GM19328 (cell line): Measurements from ENCODE around the gene CHRD.

ENCODE experiments used
- ATAC-seq: cut with Tn5 transposase; IDR thresholded peaks from one replicate; pipeline ENCODE4 v1.9.1; 2021; ENCODE audit warnings: mild to moderate bottlenecking, moderate library complexity; ENCODE audit not compliant: unreplicated experiment

CHRD gene

DNA sequence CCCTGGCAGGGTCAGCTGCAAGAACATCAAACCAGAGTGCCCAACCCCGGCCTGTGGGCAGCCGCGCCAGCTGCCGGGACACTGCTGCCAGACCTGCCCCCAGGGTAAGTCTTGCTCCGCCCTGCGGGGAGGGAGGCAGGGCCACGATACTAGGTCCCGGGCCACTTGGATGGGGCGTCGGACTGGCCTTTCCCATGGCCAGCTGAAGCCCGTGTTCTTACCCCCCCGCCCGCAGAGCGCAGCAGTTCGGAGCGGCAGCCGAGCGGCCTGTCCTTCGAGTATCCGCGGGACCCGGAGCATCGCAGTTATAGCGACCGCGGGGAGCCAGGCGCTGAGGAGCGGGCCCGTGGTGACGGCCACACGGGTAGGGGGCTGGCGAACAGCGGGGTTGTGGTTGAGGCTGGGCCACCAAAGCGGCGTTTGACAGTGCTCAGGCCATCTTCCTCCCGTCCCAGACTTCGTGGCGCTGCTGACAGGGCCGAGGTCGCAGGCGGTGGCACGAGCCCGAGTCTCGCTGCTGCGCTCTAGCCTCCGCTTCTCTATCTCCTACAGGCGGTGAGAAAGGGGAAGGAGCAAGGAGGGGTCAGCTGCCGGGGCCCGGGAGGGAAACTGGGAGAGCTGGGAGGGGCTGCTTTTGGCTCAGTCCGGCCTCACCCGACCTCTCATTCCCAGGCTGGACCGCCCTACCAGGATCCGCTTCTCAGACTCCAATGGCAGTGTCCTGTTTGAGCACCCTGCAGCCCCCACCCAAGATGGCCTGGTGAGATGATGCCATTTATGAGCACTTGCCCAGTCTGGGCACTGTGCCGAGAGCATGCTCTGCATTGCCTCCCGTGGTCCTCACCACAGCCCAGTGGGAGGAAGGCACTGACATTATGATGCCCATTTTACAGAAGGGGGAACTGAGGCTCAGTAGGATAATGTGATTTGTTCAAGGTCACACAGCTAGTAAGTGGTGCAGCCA is 1.7 kb downstream of the CHRD start:
- no peak for ATAC-seq

DNA sequence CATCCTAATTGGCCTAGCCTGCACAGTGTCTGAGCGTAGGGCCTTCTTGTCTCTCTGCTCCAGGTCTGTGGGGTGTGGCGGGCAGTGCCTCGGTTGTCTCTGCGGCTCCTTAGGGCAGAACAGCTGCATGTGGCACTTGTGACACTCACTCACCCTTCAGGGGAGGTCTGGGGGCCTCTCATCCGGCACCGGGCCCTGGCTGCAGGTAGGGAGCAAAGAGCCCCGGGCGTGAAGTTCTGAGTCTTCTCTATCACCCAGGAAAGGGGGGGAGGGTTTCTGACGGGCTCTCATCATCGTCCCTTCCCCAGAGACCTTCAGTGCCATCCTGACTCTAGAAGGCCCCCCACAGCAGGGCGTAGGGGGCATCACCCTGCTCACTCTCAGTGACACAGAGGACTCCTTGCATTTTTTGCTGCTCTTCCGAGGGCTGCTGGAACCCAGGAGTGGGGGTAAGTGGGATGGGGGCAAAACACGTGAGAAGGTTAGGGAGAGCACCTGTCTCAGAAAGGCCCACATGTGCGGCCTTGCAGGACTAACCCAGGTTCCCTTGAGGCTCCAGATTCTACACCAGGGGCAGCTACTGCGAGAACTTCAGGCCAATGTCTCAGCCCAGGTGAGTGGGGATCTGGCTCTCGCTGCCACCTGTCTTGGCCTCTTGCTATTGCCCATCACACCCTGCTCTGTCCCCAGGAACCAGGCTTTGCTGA is 2.6 kb downstream of the CHRD start:
- no peak for ATAC-seq

DNA sequence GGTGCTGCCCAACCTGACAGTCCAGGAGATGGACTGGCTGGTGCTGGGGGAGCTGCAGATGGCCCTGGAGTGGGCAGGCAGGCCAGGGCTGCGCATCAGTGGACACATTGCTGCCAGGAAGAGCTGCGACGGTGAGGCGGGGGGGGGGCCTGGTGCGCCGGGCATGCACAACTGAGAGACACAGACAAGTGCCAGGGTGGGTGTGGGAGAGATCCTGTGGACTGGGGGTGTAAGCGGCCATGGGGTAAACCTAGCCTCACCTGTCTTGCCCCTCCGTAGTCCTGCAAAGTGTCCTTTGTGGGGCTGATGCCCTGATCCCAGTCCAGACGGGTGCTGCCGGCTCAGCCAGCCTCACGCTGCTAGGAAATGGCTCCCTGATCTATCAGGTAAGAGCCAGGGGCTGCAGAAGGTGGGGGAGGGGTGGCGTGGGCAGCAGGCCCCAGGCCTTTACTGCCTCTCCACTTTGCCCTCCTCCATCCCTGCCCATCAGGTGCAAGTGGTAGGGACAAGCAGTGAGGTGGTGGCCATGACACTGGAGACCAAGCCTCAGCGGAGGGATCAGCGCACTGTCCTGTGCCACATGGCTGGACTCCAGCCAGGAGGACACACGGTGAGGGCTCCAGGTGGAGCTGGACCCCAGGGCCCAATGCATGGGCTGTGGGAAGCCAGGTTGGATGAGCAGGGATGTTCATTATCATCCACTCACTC is 3.3 kb downstream of the CHRD start:
- ATAC-seq = no peak

DNA sequence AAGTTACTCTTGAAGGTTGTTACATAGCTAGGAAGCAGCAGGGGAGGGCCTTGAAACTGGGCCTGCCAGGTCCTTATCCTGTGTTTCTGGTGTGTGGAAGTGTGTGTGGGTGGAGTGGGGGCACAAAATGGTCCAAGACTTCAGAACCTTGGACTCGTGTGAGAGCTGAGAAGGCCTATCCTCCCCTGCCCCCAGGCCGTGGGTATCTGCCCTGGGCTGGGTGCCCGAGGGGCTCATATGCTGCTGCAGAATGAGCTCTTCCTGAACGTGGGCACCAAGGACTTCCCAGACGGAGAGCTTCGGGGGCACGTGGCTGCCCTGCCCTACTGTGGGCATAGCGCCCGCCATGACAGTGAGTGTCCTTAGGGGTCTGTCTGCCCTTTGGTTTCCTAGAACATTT is 4.5 kb downstream of the CHRD start:
- no peak for ATAC-seq

DNA sequence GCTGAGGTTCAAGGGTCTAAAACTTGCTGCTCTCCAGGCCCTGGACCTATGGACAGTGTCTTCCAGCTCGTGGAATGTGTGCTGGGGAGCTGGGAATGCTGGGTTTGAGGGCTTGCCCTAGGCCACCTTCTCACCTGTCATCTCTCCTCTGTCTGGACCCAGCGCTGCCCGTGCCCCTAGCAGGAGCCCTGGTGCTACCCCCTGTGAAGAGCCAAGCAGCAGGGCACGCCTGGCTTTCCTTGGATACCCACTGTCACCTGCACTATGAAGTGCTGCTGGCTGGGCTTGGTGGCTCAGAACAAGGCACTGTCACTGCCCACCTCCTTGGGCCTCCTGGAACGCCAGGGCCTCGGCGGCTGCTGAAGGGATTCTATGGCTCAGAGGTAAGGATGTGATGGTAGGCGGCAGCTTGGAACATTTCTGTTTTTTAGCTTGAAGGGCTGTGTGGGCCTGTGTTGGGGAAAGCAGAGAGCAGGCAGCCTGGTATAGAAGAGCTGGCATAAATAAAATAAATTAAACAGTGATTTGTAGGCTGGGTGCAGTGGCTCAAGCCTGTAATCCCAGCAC is 5.1 kb downstream of the CHRD start:
- no peak for ATAC-seq

DNA sequence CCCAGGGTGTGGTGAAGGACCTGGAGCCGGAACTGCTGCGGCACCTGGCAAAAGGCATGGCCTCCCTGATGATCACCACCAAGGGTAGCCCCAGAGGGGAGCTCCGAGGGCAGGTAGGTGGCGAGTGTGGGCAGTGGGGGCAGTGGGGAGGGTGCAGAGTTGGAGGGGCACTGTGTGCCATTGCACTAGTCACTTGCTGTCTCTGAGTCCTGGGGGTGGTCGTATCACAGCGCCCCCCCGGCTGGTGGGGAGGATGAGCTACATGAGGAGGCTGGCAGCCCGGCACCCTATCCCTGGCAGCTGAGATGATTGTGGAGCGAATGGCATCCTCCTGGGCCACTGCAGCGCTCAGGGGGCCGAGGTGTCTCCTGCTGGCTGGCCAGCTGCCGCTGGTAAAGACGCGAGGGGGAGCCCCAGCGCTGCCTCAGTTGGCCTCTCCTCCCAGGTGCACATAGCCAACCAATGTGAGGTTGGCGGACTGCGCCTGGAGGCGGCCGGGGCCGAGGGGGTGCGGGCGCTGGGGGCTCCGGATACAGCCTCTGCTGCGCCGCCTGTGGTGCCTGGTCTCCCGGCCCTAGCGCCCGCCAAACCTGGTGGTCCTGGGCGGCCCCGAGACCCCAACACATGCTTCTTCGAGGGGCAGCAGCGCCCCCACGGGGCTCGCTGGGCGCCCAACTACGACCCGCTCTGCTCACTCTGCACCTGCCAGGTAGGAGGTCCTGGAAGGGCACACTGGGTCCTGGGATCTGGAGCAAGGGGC is 6.4 kb downstream of the CHRD start:
- no peak for ATAC-seq

DNA sequence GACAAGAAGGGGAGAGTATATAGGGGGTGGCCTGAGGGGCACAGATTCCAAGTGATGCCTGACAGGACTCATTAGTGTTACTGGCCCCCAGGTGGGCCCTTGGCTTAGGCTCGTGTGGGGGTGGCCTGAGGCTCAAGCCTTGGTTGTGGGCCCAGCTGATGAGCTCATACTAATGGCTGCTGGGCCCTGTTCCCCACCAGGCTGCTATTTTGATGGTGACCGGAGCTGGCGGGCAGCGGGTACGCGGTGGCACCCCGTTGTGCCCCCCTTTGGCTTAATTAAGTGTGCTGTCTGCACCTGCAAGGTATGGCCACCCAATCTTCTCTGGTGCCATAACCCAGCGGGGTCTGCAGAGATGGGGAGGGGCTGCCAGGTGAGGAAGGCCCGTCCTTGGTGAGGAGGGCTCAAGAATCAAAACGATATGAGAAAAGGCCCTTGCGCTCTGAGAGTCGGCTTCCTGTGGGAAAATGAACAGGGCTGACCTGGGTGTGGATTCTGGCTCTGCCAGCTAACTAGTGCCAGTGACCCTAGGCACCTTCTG is 7.4 kb downstream of the CHRD start:
- no peak for ATAC-seq

DNA sequence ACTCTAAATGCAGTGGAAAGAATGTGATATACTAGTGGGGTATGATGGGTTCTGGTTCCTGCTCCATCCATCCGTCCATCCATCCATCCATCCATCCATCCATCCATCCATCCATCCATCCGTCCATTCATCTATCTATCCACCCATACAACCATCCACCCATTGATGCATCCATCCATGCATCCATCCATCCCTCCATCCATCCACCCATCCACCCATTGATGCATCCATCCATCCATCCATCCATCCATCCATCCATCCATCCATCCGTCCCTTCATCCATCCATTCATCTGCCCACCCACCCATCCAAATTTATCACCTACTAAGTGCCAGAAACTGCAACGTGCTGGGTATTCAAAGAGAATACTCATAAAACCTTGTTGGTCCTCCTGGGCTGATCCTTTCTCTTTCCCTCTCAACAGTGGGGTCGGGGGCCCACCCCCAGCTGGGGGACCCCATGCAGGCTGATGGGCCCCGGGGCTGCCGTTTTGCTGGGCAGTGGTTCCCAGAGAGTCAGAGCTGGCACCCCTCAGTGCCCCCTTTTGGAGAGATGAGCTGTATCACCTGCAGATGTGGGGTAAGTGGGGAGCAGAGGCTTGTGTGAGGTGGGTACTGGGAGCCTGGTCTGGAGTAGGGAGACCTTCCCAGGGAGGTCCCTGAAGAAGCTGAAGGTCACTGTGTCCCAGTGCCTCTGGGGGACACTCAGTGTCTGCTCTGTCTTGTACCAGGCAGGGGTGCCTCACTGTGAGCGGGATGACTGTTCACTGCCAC is 8.5 kb downstream of the CHRD start:
- ATAC-seq = no peak

DNA sequence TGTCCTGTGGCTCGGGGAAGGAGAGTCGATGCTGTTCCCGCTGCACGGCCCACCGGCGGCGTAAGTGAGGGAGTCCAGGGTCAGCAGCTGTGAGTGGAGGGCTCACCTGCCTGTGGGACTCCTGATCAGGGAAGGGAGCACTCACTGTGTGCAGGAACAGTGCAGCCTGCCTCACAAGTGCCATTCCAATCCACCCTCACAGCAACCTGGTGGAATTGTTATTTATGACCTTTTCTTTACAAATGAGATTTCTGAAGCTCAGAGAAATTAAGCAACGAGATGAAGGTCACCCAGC is 9.0 kb downstream of the CHRD start:
- no peak for ATAC-seq

DNA sequence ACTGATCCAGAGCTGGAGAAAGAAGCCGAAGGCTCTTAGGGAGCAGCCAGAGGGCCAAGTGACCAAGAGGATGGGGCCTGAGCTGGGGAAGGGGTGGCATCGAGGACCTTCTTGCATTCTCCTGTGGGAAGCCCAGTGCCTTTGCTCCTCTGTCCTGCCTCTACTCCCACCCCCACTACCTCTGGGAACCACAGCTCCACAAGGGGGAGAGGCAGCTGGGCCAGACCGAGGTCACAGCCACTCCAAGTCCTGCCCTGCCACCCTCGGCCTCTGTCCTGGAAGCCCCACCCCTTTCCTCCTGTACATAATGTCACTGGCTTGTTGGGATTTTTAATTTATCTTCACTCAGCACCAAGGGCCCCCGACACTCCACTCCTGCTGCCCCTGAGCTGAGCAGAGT is 9.5 kb downstream of the CHRD start:
- no peak for ATAC-seq

DNA sequence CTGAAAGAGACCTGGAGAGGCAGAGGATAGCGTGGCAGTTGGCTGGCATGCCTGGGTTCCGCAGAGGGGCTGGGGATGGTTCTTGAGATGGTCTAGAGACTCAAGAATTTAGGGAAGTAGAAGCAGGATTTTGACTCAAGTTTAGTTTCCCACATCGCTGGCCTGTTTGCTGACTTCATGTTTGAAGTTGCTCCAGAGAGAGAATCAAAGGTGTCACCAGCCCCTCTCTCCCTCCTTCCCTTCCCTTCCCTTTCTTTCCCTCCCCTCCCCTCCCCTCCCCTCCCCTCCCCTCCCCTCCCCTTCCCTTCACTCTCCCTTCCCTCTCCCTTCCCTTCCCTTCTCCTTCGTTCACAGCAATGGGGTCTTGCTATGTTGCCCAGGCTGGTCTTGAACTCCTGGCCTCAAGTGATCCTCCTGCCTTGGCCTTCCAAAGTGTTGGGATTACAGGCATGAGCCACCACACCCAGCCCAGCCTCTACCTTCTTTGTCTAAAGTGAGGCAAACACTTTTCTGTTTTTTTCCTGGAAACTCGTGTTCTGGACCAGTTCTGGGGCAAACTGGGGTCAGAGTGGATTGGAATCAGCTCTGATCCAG is 10.2 kb downstream of the CHRD start:
- no peak for ATAC-seq

DNA sequence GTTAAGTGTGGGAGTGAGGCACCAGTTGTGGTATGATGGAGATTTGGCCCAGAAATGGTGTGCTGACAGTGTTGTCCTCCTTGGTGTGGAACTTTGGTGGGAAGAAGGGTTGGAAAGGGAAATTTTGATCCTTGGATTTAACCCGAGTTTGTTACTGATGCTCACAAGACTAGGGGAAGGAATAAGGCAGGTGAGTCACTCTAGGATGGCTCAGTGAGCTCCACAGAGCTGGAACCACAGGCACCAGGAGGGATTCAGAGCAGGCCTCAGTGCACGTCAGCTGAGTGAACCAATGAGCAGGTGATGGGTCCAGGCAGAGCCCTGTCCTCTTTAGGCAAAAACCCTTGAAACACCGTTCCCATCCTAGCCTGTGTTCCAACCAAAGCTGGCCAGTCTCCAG is 11.4 kb downstream of the CHRD start:
- no peak for ATAC-seq

DNA sequence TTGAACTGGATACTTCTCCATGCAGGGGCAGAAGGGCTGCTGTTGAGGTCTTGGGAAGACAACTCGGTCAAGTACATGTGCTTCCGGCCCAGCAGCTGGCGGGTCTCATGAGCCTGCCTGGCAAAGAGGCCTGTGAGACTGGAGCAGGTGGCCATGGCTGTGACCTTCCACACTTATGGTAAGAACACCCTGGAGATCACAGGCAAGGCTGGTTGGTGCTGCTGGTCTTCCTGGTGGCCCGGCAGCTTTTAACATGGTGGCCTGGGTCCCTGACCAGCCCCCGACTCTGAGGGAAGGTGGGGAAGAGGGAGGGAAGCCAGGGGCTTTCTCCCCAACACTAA is 15.4 kb downstream of the CHRD start:
- ATAC-seq = no peak

DNA sequence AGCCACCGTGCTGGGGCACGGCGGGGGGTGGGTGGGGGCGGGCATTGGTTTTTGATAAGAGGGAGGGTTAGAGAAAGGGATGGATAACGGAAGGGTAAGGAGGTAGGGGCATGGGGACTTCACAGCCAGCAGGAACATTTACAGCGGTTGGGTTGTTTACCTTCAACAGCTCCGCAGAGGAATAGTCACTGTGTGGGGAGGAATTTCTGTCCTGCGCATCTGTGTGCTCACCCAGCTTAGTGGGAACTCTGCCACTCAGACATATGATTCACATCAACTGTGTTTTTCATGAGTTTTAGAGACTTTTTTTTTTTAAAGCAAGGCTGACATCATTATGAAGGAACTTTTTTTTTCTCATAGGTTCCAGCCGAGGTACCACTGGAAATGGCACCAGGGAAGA is 19.6 kb downstream of the CHRD start:
- ATAC-seq = no peak

DNA sequence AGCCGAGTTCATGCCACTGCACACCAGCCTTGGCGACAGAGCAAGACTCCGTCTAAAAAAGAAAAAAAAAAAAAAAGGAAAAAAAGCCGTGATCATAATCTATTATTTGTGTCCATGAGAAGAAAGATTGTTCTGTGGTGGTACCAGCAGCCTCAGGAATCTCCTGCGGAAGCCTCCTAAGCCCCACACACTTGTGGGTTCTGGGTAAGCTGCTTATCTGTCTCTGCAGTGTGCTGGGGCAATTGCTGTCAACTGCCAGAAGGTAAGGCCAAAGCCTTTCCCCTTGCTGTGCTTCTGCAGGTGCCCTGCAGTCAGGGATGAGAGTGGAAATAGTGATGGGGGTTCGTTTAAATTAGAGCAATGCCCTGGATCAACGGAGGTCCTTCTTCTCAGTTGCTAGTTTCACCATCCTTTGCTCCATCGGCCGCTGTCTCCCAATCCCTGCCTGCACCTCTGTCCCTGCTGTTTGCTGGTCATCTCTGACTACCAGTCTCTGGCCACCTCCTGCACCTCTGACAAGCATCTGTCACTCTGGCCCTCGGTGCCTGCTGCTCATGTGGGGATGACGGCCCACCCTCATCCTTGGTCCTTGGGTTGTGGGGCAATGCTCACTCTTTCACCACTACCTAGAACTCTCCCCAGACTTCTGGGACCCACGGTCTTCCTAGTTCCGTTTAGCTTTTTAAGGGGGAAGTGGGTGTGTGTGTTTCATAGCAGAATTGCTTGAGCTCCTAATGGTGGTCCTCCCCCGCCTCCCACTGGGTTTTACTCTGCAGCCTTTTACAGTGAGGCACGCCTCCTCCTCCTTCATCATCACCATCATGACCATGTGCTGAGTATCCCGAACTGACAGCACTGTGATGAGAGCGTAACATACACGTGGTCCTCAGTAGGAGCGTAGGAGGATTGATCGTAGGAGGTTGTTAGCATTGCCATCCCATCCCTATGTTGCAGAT is 25.5 kb downstream of the CHRD start:
- no peak for ATAC-seq

DNA sequence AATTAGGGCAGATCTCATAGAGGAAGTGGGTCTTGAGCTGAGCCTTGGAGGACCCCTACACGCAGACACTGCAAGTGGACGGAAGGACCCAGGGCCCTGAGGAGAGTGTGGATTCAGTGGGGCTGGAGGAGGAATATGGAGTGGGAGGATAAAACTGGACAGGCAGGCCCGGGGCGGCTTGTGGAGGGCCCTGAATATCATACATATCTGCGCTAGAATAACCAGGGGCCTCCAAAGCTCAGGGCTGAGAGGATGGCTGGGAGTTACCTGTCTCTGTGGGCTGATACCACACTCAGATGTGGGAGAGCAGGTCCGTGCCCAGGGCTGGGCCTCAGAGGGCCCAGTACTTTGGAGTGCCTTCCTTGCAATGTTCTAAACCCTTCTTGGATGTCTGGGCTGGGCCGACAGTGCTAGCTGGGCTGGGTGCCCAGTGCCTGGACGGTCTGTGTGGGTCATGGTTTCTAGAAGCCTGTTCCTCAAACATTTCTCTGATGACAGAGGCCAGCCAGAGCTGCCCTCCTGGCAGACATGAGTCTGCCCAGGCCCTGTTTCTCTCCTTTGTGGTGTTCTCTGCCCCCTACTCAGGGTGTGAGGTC is 29.6 kb downstream of the CHRD start:
- ATAC-seq = no peak

DNA sequence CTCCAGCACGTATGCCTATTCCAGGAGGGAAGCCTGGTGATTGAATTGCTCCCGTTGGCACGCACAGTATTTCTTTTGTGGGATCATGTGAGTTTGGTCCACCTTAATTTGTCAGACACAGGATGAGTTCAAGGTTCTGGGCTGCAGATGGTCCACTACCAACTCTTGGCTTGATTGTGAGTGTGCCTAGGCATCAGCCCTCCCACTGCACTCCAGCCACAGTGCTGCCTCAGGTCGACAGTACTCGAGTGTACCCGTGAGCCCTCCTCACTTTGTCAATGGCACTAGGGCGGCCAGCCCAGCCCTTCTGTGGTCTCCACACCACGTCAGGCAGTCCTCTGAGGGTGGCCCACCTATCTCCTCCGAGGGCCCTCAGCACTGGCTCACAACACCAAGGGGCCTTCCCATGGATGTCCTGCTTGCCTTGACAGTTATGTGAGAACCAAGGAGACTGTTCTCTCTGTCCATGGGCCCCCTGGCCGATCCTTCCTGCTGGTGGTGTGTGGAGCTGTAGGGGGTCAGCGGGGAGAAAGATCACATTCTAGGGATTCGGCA is 30.2 kb downstream of the CHRD start:
- ATAC-seq = no peak
